ENCODE measurements around the gene TRIM69. TPM values are rescaled to one million over a fixed set of nuclear protein-coding genes. Genes with fewer than 3 reads are reported as not detected.
"Not testable (repeated sequence)": the region's sequence is repeated elsewhere in the genome, so short reads cannot be mapped to it uniquely, and the experiment has no call there.

TRIM69 gene, protein sequence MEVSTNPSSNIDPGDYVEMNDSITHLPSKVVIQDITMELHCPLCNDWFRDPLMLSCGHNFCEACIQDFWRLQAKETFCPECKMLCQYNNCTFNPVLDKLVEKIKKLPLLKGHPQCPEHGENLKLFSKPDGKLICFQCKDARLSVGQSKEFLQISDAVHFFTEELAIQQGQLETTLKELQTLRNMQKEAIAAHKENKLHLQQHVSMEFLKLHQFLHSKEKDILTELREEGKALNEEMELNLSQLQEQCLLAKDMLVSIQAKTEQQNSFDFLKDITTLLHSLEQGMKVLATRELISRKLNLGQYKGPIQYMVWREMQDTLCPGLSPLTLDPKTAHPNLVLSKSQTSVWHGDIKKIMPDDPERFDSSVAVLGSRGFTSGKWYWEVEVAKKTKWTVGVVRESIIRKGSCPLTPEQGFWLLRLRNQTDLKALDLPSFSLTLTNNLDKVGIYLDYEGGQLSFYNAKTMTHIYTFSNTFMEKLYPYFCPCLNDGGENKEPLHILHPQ
- polyA plus RNA-seq (2013, experiment 1 of 4): 2.2 TPM
- 0.69 TPM for polyA plus RNA-seq (2013, experiment 2 of 4)
- polyA plus RNA-seq (2013, experiment 3 of 4): 1.5 TPM
- 2.0 TPM for polyA plus RNA-seq (2013, experiment 4 of 4)

DNA sequence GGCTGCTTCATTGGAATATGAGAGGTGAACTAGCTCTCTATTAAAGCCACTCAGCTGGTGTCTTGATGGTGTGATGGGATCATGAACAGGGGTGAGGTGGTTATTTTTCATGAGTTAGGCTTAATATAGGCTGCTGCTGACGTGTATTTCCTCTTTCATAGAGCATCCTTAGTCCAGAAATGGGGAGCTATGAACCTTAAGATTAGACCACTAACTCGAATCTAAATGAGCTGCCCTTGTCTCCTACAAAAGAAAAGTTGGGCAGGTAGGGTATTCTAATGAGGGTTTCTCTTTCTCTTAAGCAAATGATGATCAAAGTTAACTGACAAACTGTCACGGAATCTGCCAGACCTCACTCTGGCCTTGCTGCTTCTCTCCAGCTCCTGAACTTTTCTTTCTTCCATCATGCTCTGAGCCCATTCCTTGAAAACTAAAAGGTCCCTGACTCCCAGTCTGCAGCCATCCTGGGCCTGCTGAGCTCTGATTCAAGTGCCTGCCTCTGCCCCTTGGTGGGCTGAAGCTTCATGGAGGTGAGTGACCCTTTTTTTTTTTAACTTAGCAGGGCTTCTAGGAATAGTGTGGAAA lies at the start of gene TRIM69:
TSS of gene TRIM69 (plus strand) at position 348 of the 585 bp plus-strand sequence. CDS start at position 525, 177 bp downstream.
- Histone ChIP-seq H3K9me3 (ENCODE audit: control insufficient read depth, low read length) (no peaks in the 10 kb centered on the region), H3K27ac (ENCODE audit: insufficient read depth, low read depth, low read length, poor library complexity, severe bottlenecking) (no peak within 1 kb of the TSS), H3K27me3 (ENCODE audit: control insufficient read depth, insufficient read depth, low read length, poor library complexity, severe bottlenecking) (no peaks in the 10 kb centered on the region), H3K4me3 (ENCODE audit: insufficient read depth, low read depth, low read length) (no peak within 1 kb of the TSS), H3K36me3 (ENCODE audit: control insufficient read depth, insufficient read depth, low read length) (no peaks in the 10 kb centered on the region), H3K4me1 (ENCODE audit: control insufficient read depth, insufficient read depth, low read length) (no peaks in the 10 kb centered on the region)
- WGBS, 2 experiments: 87 to 91% methylated on average over 3 of the region's 3 CpGs

DNA sequence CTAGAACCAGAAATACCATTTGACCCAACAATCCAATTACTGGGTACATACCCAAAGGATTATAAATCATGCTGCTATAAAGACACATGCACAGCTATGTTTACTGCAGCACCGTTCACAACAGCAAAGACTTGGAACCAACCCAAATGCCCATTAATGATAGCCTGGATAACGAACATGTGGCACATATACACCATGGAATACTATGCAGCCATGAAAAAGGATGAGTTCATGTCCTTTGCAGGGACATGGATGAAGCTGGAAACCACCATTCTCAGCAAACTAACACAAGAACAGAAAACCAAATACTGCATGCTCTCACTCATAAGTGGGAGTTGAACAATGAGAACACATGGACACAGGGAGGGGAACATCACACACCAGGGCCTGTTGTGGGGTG lies 47.0 kb upstream of the TRIM69 start:
- 80 to 86% methylated on average over 2 of the region's 2 CpGs for WGBS, 2 experiments
- H3K4me1 ChIP-seq (ENCODE audit: control insufficient read depth, insufficient read depth, low read length); H3K27me3 ChIP-seq (ENCODE audit: control insufficient read depth, insufficient read depth, low read length, poor library complexity, severe bottlenecking); H3K27ac ChIP-seq (ENCODE audit: insufficient read depth, low read depth, low read length, poor library complexity, severe bottlenecking); H3K9me3 ChIP-seq (ENCODE audit: control insufficient read depth, low read length); H3K36me3 ChIP-seq (ENCODE audit: control insufficient read depth, insufficient read depth, low read length); H3K4me3 ChIP-seq (ENCODE audit: insufficient read depth, low read depth, low read length): not testable (repeated sequence)

DNA sequence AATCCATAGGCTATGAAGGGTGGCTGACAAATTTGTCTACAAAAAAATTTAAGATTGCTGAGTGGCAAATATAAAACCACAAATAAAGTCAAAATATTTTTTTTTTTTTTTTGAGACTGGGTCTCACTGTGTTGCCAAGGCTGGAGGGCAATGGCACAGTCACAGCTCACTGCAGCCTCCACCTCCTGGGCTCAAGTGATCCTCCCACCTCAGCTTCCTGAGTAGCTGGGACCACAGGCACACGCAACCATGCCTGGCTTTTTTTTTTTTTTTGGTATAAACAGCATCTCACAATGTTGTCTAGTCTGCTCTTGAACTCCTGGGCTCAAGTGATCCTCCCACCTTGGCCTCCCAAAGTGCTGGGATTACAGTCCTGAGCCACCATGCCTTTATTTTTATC lies 46.1 kb upstream of the TRIM69 start:
- not testable (repeated sequence) for H3K4me1 ChIP-seq (ENCODE audit: control insufficient read depth, insufficient read depth, low read length); H3K27me3 ChIP-seq (ENCODE audit: control insufficient read depth, insufficient read depth, low read length, poor library complexity, severe bottlenecking); H3K4me3 ChIP-seq (ENCODE audit: insufficient read depth, low read depth, low read length); H3K27ac ChIP-seq (ENCODE audit: insufficient read depth, low read depth, low read length, poor library complexity, severe bottlenecking); H3K9me3 ChIP-seq (ENCODE audit: control insufficient read depth, low read length); H3K36me3 ChIP-seq (ENCODE audit: control insufficient read depth, insufficient read depth, low read length)
- WGBS, 2 experiments: 69 to 70% methylated on average over 1 of the region's 1 CpG

DNA sequence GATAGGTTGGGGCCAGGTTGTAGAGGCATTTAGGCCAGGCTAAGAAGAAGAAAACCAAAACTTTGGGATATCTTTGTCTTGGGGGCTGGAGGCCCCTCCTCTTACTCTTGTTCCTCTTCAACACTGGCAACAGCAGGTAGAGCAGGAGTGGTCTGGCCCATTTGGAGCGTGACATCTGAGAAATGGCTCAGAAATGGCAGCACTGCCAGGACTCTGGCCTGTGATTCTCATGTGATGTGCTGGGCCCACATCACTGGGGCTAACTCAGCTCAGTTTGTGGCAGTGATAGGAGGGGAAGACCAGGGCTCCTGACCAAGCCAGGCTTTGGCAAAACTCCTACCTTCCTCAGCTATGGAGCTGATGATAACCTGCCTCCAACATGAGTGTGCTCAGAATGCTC lies 43.7 kb upstream of the TRIM69 start:
- Histone ChIP-seq H3K9me3 (ENCODE audit: control insufficient read depth, low read length) (no peaks in the 10 kb centered on the region), H3K4me3 (ENCODE audit: insufficient read depth, low read depth, low read length) (no peak overlapping the region), H3K4me1 (ENCODE audit: control insufficient read depth, insufficient read depth, low read length) (no peaks in the 10 kb centered on the region), H3K27me3 (ENCODE audit: control insufficient read depth, insufficient read depth, low read length, poor library complexity, severe bottlenecking) (no peaks in the 10 kb centered on the region), H3K27ac (ENCODE audit: insufficient read depth, low read depth, low read length, poor library complexity, severe bottlenecking) (no peak overlapping the region), H3K36me3 (ENCODE audit: control insufficient read depth, insufficient read depth, low read length) (no peaks in the 10 kb centered on the region)
- 88 to 98% methylated on average over 1 of the region's 1 CpG for WGBS, 2 experiments

DNA sequence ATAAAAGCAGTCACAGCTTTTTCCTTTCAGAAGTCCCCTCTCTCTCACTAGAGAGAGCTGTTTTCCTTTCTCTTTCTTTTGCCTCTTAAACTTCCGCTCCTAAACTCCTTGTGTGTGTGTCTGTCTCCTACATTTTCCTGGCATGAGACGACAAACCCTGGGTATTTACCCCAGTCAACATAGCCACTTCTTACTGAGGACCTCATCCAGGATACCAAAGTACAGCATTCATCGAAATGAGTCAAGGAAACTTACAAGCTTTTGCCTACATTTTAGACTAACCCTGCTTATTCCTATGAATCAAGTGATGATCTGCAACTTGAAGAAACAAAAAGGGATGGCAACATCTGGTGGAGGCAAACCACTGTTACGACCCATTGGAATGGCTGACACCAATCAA lies 41.9 kb upstream of the TRIM69 start:
- H3K36me3 ChIP-seq (ENCODE audit: control insufficient read depth, insufficient read depth, low read length): no peaks in the 10 kb centered on the region
- no peak overlapping the region for H3K4me3 ChIP-seq (ENCODE audit: insufficient read depth, low read depth, low read length)
- 88 to 90% methylated on average over 4 of the region's 4 CpGs for WGBS, 2 experiments
- H3K9me3 ChIP-seq (ENCODE audit: control insufficient read depth, low read length): no peaks in the 10 kb centered on the region
- no peak overlapping the region for H3K27ac ChIP-seq (ENCODE audit: insufficient read depth, low read depth, low read length, poor library complexity, severe bottlenecking)
- no peaks in the 10 kb centered on the region for H3K27me3 ChIP-seq (ENCODE audit: control insufficient read depth, insufficient read depth, low read length, poor library complexity, severe bottlenecking)
- no peaks in the 10 kb centered on the region for H3K4me1 ChIP-seq (ENCODE audit: control insufficient read depth, insufficient read depth, low read length)

DNA sequence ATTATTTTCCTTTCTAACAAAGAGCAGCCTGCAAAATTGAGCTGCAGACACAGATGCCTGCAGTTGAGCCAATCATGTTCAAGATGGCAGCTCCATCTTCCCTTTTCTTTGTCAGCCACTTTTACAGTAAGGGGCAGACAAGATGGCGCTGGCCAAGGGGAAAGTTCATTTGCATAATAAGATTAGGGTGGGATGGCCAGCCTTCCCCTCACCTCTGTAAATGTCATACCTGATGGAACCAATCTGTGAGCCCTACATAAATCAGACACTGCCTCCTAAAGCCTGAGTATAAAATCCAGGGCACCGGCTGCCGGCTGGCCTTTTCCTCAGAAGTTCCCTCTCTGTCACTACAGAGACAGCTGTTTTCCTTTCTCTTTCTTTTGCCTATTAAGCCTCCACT lies 41.0 kb upstream of the TRIM69 start:
- H3K4me1 ChIP-seq (ENCODE audit: control insufficient read depth, insufficient read depth, low read length): no peaks in the 10 kb centered on the region
- H3K27me3 ChIP-seq (ENCODE audit: control insufficient read depth, insufficient read depth, low read length, poor library complexity, severe bottlenecking): no peaks in the 10 kb centered on the region
- WGBS, 2 experiments: 83 to 94% methylated on average over 2 to 3 of the region's 3 CpGs
- H3K4me3 ChIP-seq (ENCODE audit: insufficient read depth, low read depth, low read length): no peak overlapping the region
- no peaks in the 10 kb centered on the region for H3K9me3 ChIP-seq (ENCODE audit: control insufficient read depth, low read length)
- no peak overlapping the region for H3K27ac ChIP-seq (ENCODE audit: insufficient read depth, low read depth, low read length, poor library complexity, severe bottlenecking)
- H3K36me3 ChIP-seq (ENCODE audit: control insufficient read depth, insufficient read depth, low read length): no peaks in the 10 kb centered on the region

DNA sequence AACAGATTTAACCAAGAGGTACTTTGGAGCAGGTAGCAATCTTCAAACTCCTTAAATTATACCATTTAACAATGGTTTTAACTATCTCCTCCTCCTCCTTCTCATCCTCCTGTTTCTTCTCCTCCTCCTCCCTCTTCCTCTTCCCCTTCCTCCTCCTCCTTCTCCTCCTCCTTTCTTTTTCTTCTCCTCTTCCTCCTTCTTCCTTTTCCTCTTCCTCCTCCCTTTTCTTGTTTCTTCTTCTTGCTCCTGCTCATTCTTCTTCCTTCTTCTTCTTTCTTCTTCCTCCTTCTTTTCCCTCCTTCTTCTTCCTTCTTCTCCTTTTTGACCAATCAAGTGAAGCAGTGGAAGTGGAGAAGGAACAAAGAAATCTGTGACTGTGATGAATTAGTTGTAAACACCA lies 39.3 kb upstream of the TRIM69 start:
- Histone ChIP-seq H3K4me1 (ENCODE audit: control insufficient read depth, insufficient read depth, low read length) (no peaks in the 10 kb centered on the region), H3K9me3 (ENCODE audit: control insufficient read depth, low read length) (no peaks in the 10 kb centered on the region), H3K4me3 (ENCODE audit: insufficient read depth, low read depth, low read length) (no peak overlapping the region), H3K36me3 (ENCODE audit: control insufficient read depth, insufficient read depth, low read length) (no peaks in the 10 kb centered on the region), H3K27ac (ENCODE audit: insufficient read depth, low read depth, low read length, poor library complexity, severe bottlenecking) (no peak overlapping the region), H3K27me3 (ENCODE audit: control insufficient read depth, insufficient read depth, low read length, poor library complexity, severe bottlenecking) (no peaks in the 10 kb centered on the region)

DNA sequence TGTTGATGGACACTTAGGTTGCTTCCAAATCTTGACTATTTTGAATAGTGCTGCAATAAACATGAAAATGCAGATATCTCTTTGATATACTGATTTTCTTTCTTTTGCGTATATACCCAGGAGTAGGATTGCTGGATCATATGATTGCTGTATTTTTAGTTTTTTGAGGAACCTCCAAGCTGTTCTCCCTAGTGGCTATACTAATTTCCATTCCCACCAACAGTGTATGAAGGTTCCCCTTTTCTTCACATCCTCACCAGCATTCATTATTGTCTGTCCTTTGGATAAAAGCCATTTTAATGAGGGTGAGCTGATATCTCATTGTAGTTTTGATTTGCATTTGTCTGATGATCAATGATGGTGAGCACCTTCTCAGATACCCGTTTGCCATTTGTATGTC lies 37.7 kb upstream of the TRIM69 start:
- no peak overlapping the region for H3K27ac ChIP-seq (ENCODE audit: insufficient read depth, low read depth, low read length, poor library complexity, severe bottlenecking)
- H3K27me3 ChIP-seq (ENCODE audit: control insufficient read depth, insufficient read depth, low read length, poor library complexity, severe bottlenecking): no peaks in the 10 kb centered on the region
- no peaks in the 10 kb centered on the region for H3K4me1 ChIP-seq (ENCODE audit: control insufficient read depth, insufficient read depth, low read length)
- H3K4me3 ChIP-seq (ENCODE audit: insufficient read depth, low read depth, low read length): no peak overlapping the region
- 94 to 100% methylated on average over 2 of the region's 2 CpGs for WGBS, 2 experiments
- no peaks in the 10 kb centered on the region for H3K36me3 ChIP-seq (ENCODE audit: control insufficient read depth, insufficient read depth, low read length)
- no peaks in the 10 kb centered on the region for H3K9me3 ChIP-seq (ENCODE audit: control insufficient read depth, low read length)

DNA sequence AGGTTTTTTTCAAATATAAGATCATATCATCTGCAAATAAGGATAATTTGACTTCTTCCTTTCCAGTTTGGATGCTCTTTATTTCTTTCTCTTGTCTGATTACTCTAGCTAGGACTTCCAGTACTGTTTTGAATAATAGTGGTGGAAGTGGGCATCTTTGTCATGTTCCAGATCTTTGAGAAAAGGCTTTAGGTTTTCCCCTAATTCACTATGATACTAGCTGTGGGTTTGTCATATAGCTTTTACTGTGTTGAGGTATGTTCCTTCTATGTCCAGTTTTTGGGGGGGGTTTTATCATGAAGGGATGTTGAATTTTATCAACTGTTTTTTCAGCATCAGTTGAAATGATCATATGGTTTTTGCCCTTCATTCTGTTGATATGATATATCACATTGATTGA lies 35.7 kb upstream of the TRIM69 start:
- H3K4me1 ChIP-seq (ENCODE audit: control insufficient read depth, insufficient read depth, low read length); H3K27ac ChIP-seq (ENCODE audit: insufficient read depth, low read depth, low read length, poor library complexity, severe bottlenecking); H3K9me3 ChIP-seq (ENCODE audit: control insufficient read depth, low read length); H3K4me3 ChIP-seq (ENCODE audit: insufficient read depth, low read depth, low read length); H3K27me3 ChIP-seq (ENCODE audit: control insufficient read depth, insufficient read depth, low read length, poor library complexity, severe bottlenecking); H3K36me3 ChIP-seq (ENCODE audit: control insufficient read depth, insufficient read depth, low read length): not testable (repeated sequence)

DNA sequence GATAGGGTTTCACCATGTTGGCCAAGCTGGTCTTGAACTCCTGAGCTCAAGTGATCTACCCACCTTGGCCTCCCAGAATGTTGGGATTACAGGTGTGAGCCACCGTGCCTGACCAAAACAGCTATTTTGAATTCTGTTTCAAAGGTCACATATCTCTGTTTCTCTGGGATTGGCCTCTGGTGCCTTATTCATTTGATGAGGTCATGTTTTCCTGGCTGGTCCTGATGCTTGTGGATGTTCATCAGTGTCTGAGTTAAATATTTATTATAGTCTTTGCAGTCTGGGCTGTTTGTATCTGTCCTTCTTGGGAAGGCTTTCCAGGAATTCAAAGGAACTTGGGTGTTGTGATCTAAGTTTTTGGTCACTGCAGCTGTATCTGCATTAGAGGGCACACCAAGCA lies 30.3 kb upstream of the TRIM69 start:
- H3K36me3 ChIP-seq (ENCODE audit: control insufficient read depth, insufficient read depth, low read length): no peaks in the 10 kb centered on the region
- H3K27ac ChIP-seq (ENCODE audit: insufficient read depth, low read depth, low read length, poor library complexity, severe bottlenecking): no peak overlapping the region
- H3K9me3 ChIP-seq (ENCODE audit: control insufficient read depth, low read length): no peaks in the 10 kb centered on the region
- WGBS, 2 experiments: 91 to 96% methylated on average over 1 of the region's 1 CpG
- no peak overlapping the region for H3K4me3 ChIP-seq (ENCODE audit: insufficient read depth, low read depth, low read length)
- H3K4me1 ChIP-seq (ENCODE audit: control insufficient read depth, insufficient read depth, low read length): no peaks in the 10 kb centered on the region
- no peaks in the 10 kb centered on the region for H3K27me3 ChIP-seq (ENCODE audit: control insufficient read depth, insufficient read depth, low read length, poor library complexity, severe bottlenecking)

Data from ectodermal cell (in vitro differentiated cells).